ENCODE measurements around the gene PCLO.

DNA sequence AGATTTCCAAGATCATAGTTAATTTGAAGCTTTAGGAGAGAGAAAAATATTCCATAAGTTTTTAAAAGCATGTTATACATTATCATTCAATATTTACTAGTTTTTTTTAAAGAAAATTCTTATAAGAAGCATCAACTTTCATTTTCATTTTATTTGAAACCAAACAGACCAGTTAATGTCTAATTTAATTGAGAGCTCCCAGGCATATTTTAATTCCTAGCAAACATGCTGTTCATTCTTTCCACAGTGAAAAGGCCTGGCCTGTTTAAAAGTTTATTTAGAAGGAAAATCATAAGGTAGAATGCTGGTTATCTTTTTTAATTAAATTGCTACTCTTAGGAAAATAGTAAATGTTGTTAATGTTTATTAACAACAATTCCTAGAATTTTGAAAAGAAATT, 324.4 kb downstream of the PCLO start:
- TF ChIP-seq, protein P1, sequence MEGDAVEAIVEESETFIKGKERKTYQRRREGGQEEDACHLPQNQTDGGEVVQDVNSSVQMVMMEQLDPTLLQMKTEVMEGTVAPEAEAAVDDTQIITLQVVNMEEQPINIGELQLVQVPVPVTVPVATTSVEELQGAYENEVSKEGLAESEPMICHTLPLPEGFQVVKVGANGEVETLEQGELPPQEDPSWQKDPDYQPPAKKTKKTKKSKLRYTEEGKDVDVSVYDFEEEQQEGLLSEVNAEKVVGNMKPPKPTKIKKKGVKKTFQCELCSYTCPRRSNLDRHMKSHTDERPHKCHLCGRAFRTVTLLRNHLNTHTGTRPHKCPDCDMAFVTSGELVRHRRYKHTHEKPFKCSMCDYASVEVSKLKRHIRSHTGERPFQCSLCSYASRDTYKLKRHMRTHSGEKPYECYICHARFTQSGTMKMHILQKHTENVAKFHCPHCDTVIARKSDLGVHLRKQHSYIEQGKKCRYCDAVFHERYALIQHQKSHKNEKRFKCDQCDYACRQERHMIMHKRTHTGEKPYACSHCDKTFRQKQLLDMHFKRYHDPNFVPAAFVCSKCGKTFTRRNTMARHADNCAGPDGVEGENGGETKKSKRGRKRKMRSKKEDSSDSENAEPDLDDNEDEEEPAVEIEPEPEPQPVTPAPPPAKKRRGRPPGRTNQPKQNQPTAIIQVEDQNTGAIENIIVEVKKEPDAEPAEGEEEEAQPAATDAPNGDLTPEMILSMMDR (IDR thresholded peaks at IDR 0.05; ENCODE audit: low read depth, low read length, missing input control) = no peak
- TF ChIP-seq, protein P2, sequence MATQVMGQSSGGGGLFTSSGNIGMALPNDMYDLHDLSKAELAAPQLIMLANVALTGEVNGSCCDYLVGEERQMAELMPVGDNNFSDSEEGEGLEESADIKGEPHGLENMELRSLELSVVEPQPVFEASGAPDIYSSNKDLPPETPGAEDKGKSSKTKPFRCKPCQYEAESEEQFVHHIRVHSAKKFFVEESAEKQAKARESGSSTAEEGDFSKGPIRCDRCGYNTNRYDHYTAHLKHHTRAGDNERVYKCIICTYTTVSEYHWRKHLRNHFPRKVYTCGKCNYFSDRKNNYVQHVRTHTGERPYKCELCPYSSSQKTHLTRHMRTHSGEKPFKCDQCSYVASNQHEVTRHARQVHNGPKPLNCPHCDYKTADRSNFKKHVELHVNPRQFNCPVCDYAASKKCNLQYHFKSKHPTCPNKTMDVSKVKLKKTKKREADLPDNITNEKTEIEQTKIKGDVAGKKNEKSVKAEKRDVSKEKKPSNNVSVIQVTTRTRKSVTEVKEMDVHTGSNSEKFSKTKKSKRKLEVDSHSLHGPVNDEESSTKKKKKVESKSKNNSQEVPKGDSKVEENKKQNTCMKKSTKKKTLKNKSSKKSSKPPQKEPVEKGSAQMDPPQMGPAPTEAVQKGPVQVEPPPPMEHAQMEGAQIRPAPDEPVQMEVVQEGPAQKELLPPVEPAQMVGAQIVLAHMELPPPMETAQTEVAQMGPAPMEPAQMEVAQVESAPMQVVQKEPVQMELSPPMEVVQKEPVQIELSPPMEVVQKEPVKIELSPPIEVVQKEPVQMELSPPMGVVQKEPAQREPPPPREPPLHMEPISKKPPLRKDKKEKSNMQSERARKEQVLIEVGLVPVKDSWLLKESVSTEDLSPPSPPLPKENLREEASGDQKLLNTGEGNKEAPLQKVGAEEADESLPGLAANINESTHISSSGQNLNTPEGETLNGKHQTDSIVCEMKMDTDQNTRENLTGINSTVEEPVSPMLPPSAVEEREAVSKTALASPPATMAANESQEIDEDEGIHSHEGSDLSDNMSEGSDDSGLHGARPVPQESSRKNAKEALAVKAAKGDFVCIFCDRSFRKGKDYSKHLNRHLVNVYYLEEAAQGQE (IDR thresholded peaks at IDR 0.05) = no peak
- no peak for TF ChIP-seq JUND (IDR thresholded peaks at IDR 0.05)
- TF ChIP-seq, protein P3, sequence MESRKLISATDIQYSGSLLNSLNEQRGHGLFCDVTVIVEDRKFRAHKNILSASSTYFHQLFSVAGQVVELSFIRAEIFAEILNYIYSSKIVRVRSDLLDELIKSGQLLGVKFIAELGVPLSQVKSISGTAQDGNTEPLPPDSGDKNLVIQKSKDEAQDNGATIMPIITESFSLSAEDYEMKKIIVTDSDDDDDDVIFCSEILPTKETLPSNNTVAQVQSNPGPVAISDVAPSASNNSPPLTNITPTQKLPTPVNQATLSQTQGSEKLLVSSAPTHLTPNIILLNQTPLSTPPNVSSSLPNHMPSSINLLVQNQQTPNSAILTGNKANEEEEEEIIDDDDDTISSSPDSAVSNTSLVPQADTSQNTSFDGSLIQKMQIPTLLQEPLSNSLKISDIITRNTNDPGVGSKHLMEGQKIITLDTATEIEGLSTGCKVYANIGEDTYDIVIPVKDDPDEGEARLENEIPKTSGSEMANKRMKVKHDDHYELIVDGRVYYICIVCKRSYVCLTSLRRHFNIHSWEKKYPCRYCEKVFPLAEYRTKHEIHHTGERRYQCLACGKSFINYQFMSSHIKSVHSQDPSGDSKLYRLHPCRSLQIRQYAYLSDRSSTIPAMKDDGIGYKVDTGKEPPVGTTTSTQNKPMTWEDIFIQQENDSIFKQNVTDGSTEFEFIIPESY (IDR thresholded peaks at IDR 0.05) = no peak
- TF ChIP-seq GABPA (IDR thresholded peaks at IDR 0.05 in 1 of 2, conservative IDR thresholded peaks at IDR 0.05 in 1 of 2) = no peak
- TF ChIP-seq, protein P4, sequence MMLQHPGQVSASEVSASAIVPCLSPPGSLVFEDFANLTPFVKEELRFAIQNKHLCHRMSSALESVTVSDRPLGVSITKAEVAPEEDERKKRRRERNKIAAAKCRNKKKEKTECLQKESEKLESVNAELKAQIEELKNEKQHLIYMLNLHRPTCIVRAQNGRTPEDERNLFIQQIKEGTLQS (IDR thresholded peaks at IDR 0.05) = no peak
- no peak for TF ChIP-seq EGR1 (IDR thresholded peaks at IDR 0.05; ENCODE audit: low read depth in 2 of 2)

Data from liver (tissue), 3 donors.